HG03520 (cell line): Measurements from ENCODE around the gene IGFN1.

Source experiments
- ATAC-seq: cut with Tn5 transposase; IDR thresholded peaks from one replicate; pipeline ENCODE4 v1.9.1; 2021; ENCODE audit warnings: mild to moderate bottlenecking, moderate library complexity; ENCODE audit not compliant: unreplicated experiment

IGFN1 gene

DNA sequence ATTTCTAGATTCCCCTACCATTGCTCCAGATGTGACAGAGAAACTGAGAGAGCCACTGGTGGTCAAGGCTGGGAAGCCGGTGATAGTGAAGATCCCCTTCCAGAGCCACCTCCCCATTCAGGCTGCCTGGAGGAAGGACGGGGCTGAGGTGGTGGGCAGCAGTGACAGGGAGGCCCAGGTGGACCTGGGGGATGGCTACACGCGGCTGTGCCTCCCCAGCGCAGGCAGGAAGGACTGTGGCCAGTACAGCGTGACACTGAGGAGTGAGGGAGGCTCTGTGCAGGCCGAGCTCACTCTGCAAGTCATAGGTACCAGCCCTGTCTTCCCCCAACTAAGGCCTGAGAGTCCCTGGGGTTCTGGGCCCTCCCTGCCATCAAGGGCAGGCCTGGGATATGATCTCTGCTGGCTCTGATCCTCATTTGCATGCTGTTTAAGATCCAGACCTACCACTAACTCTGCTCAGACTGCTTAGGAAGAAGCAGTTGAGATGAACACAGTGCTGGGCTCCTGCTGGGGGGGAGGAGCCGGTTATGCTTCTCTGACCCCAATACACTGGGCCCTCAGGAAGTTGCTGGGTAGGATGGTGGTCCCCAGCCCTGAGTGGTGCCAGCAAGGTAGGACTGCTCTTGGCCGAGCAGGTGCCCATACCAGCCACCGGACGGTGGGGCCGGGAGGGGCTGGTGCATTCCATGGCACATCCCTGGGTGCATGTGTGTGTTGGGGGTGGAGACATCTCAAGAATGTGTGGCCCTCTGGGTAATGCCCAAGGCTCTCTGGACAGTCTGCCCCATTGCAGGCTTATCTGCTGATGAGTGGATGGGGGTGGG is 25.1 kb downstream of the IGFN1 start:
- no peak for ATAC-seq

DNA sequence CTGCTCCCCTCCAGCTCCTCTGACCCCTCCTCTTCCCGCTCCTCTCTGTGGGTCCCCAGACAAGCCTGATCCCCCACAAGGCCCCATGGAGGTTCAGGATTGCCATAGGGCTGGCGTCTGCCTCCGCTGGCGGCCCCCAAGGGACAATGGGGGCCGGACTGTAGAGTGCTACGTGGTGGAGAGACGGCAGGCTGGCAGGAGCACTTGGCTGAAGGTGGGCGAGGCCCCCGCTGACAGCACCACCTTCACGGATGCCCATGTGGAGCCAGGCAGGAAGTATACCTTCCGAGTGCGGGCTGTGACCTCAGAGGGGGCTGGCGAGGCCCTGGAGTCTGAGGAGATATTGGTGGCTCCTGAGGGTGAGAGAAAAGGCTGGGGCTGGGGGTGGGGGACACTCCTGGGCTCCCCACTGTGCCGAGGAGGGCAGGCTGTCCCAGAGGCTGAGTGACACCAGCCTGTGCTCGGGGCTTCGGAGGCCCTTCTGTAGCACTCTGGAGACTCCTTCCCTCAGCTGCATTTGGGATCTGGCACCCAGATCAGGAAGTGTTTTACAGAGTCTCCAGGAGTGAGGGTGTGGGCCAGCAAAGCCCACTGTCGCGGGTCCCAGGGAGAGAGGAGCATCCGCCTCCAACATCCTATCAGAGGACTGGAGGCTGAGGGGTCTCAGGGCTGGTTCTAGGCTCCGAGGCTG is 25.9 kb downstream of the IGFN1 start:
- ATAC-seq = no peak

DNA sequence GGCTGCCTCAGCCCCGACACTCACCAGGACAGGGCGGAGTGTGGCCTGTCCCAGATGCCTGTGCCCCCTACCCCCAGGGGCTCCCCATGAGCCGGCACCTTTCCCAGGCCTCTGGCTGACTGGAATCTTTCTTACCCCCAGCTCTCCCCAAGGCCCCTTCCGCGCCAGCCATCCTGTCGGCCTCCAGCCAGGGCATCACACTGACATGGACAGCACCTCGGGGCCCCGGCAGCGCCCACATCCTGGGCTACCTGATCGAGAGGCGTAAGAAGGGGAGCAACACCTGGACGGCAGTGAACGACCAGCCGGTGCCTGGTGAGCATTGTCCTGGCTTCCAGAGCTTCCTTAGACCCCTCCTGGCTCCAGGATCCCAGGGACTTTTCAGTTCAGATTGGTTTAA is 26.5 kb downstream of the IGFN1 start:
- ATAC-seq = no peak

DNA sequence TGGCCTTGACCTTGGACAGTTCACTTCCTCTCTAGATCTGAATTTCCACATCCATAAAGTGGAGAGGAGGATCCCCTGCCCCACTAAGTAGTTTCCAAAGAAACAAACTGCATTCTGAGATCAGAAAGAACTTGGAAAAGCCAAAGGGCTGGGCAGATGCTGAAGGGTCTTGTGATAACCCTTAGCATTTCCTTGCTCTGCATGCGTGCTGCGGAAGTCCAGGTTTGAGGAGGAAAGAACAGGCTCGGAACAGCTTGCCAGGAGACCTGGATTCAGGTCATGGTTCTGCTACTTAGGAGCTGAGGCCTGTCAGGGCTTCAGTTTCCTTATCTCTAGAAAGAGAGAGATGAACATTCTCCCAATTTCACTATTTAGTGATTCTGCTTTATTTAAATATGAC is 27.2 kb downstream of the IGFN1 start:
- ATAC-seq = no peak

DNA sequence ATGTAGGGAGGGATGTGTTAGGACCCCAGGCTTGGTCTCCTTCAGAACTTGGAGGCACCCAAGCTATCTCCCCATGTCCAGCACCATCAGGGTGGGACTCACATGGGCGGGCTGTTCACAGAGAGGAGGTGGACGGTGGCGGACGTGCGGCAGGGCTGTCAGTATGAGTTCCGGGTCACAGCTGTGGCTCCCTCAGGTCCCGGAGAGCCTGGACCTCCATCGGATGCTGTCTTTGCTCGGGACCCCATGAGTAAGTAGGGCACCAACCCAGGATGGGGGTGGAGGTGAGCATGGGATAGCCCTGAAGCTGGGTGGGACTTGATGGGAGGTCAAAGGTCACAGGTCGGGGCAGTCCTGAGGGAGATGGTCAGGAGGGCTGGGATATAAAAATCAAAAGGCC is 27.8 kb downstream of the IGFN1 start:
- no peak for ATAC-seq

DNA sequence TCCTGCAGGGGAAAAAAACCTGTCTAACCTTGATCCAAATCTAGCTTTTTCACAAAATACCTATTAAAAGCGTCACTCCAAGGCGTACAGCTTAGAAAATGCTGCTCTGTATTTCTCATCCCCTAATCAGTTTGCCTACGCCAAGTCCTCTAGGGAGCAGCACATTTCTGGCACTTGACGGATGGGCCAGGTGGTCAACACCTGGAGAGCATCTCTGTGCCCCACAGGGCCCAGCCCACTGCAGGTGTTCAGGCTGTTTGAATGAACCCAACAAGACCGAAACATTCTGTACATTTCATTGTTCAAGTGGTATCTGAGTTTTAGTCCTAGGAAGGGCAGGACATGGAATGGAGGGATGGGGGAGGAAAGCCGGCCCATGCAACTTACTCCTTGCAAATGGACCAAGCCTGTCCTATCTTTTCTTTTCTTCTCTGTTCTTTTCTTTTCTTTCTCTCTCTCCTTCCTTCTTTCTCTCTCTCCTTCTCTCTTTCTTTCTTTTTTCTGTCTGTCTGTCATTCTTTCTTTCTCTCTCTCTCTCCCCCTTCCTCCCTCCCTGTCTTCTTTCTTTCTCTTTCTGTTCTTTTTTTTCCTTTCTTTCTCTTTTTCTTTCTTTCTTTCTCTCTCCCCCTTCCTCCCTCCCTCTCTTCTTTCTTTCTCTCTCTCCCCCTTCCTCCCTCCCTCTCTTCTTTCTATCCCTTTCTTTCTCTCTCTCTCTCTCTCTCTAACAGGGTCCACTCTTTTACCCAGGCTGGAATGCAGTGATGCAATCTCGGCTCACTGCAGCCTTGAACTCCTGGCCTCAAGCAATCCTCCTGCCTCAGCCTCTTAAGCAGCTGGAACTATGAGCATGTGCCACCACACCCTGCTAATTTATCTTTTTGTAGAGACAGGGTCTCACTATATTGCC is 29.1 kb downstream of the IGFN1 start:
- no peak for ATAC-seq

DNA sequence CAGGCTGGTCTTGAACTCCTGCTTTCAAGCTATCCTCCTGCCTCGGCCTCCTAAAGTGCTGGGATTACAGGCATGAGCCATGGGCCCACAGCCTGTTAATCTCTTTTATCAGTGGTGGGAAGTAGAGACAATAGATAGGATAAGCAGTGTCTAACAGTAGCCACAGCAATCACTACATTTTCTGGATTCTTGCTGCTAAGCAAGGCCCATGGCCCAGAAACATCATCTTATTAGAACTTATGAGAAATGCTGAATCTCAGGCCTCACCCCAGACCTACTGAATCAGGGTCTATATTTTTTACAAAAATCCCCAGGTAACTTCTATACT is 29.7 kb downstream of the IGFN1 start:
- ATAC-seq = no peak

DNA sequence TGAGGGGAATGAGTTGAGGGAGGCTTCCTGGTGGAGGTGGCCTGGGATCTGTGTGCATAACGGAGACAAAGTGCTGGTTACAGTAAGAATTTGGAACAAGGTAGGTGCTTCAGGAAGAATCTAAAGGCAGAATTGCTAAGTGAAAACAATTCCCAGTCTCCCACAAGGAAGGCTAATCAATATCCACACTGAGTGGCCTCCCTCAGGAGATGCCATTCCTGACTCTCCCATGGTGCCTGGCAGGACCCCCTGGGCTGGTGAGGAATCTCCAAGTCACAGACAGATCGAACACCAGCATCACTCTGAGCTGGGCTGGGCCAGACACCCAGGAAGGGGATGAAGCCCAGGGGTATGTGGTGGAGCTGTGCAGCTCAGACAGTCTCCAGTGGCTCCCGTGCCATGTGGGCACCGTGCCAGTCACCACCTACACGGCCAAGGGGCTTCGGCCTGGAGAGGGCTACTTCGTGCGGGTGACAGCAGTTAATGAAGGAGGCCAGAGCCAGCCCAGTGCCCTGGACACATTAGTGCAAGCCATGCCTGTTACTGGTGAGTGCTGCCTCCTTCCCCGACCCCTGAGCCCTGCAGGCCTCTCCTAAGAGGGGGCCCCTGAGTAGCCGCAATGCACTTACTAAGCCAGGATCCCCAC is 30.7 kb downstream of the IGFN1 start:
- ATAC-seq = no peak

DNA sequence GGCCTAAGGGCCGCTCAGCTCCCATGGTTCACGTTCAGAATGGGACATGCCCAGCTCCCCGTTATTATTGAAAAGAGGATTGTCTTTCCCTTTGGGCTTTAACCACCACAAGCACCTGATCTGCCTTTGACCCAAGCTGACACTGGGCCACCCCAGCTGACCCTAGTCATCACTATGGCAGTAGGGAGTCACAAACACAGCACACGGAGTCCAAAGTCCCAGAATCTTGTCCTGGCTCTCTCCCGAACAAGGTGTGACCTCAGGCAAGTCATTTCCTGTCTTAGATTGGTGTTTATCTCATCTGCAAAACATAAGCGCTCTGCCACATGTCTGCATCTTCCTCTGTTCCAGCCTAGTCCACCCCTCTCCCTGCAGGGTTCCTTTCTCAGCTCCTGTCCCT is 31.5 kb downstream of the IGFN1 start:
- ATAC-seq = no peak

DNA sequence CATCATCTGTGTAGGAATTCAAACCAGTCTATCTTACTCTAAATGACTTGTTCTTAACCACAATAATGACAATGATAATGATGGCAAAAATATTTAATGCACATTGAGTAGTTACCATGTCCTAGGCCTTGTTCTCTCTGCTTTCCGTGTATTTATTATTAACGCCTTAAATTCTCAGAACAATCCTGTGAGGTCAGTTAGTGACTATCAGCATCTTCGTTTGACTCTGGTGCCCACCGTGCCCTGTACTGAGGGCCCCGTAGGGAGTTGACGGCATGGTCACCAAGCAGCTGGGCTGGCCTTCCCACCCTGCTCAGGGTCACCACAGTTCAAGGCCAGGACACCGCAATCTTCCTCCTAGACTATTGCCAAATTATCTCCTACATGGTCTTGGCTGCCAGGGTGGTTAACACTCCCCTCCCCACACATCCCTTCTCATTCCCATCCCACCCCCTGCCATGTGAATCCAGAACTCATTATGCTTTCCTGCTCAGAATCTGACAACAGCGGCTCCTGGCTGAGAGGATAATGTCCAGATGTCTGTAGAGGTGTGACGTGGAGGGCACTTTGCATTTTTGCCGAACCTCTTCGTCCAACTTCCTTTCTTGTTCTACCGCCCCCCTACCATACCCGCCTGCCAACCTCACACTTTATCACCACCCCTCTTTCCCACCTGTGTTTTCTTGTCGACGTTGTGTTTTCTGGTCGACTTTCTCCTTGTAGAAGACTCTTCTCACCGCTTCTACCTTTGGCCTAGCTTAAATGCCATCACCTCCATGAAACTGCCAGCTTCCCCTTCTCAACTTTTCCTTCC is 33.4 kb downstream of the IGFN1 start:
- no peak for ATAC-seq

DNA sequence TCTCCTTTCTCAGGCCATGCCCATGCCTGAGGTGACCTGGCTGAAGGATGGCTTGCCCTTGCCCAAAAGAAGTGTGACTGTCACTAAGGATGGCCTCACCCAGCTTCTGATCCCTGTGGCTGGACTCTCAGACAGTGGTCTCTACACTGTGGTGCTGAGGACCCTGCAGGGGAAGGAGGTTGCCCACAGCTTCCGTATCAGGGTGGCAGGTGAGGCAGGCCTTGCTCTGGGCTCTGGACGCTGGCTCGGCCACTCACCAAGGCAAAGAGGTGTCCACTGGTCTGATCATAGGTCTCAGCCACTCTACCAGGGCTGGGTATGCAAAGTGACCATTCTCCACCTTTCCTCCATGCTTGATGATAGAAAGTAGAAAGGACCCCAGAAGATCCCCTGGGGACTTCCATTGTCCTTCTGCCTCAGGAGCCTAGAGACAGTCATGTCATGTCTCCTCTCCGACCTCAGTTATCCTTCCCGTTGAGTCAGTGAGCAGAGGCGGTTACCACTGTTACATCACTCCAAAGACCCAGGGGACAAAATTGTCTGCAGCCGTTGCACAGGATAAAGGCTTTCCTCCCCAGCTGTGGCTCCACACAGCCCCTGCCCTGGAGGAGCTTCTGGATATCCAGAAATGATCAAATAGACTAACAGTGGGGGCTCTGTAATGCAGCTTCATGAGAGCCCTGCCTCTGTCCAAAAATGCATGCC is 34.2 kb downstream of the IGFN1 start:
- no peak for ATAC-seq

DNA sequence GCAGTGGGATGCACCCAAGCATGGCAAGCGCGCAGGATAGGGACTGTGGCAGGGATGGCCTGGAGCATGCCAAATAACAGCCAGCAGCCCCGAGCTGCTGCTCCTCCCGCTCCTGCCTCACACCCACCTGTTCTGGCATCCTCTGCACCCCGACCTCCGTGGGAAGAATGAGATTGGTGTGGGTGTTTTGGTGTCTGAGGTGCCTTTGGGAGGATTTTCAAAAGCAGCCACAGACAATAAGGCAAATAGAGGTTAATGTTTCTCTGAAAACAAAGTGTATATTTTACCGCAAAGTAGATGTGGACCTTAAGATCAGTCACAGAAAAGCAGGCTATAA is 35.5 kb downstream of the IGFN1 start:
- no peak for ATAC-seq

DNA sequence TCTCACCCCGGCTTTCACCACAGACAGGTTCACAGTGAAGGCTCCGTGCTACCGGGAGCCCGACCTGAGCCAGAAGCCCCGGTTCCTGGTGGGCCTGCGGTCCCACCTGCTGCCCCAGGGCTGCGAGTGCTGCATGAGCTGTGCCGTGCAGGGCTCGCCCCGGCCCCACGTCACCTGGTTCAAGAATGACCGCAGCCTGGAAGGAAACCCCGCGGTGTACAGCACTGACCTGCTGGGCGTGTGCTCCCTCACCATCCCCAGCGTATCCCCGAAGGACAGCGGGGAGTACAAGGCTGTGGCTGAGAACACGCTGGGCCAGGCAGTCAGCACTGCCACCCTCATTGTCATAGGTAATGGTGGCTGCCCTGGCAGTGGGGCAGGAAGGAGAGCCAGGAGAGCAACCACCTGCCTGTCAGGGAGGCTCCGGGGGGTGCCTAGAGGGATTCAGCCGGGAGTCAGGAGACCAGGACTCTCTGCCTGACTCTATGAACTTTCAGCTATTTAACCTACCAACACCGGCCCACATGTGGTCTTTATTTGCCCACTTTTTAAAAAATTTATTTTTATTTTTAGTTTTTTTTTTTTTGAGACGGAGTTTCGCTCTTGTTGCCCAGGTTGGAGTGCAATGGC is 36.4 kb downstream of the IGFN1 start:
- no peak for ATAC-seq

DNA sequence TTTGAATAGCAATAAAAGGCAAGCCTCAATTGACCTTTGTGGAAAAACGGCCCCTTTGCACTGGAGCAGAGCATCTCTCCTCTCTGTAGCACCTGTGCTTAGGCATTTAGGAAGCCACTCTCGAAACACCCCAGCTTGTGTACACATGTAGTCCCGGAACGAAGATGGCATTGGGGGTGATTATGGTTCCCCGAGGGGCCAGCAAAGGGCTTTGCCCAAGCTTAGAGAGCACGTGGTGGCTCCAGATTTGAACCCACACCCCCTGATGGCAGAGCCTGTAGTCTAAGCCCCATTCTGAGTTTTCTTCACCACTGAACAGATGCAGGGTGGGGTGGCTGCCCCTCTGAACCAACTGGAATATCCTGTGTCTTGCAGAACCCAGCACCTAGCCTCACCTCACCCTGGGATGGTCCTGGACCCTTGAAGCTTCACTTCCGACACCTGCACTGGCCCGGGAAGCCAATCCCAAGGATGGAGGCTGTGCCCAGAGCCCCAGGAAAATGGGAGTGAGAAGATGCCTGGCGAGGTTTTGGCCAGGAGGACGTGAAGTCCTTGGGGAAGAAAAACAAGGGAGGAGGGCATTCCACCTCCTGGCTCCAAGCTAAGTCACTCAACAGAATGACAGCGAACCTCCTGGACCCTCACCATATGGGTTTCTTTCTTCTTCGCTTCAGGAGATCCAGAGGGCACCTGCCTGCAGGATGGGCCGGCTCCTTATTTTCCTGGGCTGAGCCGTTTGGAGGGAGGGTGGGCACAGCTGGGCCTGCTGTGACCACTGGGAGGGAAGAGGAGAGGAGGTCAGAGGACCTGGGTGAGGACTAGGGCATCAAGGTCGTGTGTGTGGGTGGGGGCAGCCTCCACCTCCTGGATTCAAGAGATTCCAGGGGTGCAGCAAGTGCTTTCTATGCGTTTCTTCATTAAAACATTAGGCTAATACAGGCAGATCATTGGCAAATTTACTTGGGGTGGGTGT is 37.7 kb downstream of the IGFN1 start:
- no peak for ATAC-seq

DNA sequence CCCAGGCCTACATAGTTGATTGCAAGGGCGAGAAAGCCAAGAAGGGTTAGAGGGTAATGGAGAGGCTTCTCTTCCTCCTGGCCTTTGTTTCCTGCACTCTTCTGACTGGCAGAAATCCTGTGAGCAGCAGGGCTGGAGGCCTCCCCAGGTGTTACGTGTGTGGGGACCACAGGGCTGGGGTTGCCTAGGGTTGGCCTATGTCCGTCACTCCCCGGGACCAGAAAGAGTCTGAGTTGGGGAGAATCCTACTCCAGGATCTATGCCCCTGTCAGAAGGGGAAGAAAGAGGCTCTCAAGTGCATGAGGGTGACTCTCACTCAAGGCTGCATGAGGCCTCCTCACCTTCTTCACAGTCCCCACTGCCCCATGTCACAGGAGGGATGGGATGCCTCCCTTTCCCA is 38.5 kb downstream of the IGFN1 start:
- ATAC-seq = no peak

DNA sequence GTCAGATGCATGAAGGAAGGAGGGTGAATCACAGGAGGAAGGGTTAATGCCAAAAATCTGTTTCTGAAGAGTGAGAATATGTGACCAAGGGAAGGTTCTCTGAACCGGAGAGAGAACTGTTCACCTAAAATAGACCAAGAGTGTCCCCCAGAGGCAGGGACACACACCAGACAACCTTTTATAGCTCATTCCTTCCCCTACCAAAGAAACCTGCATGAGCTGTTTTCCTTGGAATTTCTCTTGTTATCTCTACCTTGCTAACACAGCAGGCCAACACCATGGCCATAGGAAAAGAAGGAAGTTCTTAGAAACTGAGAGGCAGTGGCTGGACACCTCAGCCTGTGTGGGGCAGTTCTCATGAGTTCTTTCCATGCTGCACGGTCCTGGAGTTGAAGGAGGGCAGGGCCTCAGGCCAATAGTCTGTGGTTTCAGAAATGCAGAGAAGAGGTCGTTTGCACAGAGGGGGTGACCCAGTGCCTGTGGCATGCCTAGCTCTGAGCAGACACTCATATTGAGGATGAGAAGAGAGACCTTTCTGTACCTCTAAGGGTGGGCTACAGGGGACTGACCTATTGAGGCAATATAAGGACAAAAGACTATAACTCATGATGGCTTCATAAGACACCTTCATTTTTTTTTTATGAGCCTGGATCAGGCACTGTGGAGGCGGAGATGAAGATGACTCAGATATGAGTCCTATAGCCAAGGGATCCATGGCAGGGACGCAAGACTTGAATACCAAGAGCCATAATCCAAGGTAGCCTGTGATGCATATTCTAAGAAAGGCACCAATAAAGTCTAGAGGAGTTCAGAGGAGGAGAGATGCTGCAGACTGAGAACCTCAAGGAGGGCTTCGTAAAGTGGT is 39.4 kb downstream of the IGFN1 start:
- ATAC-seq = no peak

DNA sequence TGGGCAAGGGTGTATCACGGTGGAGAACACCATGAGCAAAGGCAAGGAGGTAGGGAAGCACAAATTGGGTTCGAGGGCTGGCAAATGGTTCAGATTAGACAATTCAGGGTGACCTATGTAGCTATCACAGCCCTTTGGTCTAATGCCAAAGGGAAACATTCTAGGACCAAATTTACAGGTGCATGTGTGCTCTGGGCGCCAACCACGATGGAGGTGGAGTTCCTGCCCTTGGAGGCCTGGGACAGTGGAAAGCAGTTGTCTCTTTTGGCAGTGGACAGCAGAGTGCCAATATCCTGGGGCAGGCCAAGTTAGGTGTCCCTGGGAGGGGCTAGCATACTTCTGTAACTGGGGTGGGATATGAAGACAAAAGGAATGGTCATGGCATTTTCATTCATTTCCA is 40.1 kb downstream of the IGFN1 start:
- no peak for ATAC-seq
